K562 treated with DMSO at 1 percent for 12 hours (cell line): ENCODE results near the gene MEIOSIN. TPM values are rescaled to one million over a fixed set of nuclear protein-coding genes. Genes with fewer than 3 reads are reported as not detected.

Experiments used
- total RNA-seq: library from RNA; unstranded; fragments of 300-600 nt; gene quantifications from 2 replicates; pipeline ENCODE4 v1.2.3, GENCODE V29; 2022; ENCODE audit not compliant: insufficient read depth

Gene MEIOSIN
- 0.58 and 0.67 TPM in 2 replicates for total RNA-seq

GRCh38 chr19:45733160-45733810 lies at the start of gene MEIOSIN:
TSS of gene MEIOSIN (plus strand) at chr19:45733439. CDS start at chr19:45735377, 1,938 bp downstream.

GRCh38 chr19:45691516-45692186 lies 41.6 kb upstream of the MEIOSIN start, which contains the start of gene SNRPD2:
TSS of gene SNRPD2 (minus strand) at chr19:45691953. CDS start at chr19:45691888, 65 bp downstream.

GRCh38 chr19:45692187-45693105 lies 40.8 kb upstream of the MEIOSIN start, which contains the start of gene QPCTL:
TSS of gene QPCTL (plus strand) at chr19:45692666. CDS start at chr19:45692704, 38 bp downstream.

GRCh38 chr19:45730368-45731288 lies 2.6 kb upstream of the MEIOSIN start, which contains the start of gene FBXO46:
TSS of gene FBXO46 (minus strand) at chr19:45730896. CDS start at chr19:45713495, 17,401 bp downstream.

GRCh38 chr19:45768984-45769782 lies 35.9 kb downstream of the MEIOSIN start, which contains the start of gene SIX5:
TSS of gene SIX5 (minus strand) at chr19:45769252. CDS start at chr19:45768844, 408 bp downstream.

GRCh38 chr19:45782162-45782691 lies 49.0 kb downstream of the MEIOSIN start, which contains the start of gene DMPK:
TSS of gene DMPK (minus strand) at chr19:45782490. CDS start at chr19:45782352, 138 bp downstream.

GRCh38 chr19:45792470-45793177 lies 59.4 kb downstream of the MEIOSIN start, which contains the start of gene DMWD:
TSS of gene DMWD (minus strand) at chr19:45792845. CDS start at chr19:45792756, 89 bp downstream.

Other genes with a start within 250 kb of the MEIOSIN start
- 66.8 and 81.5 TPM in 2 replicates for gene RTN2, start 236.4 kb upstream of the MEIOSIN start, total RNA-seq
- gene PPM1N, start 235.0 kb upstream of the MEIOSIN start, total RNA-seq: 8.9 and 12.3 TPM in 2 replicates
- 106 and 111 TPM in 2 replicates for gene VASP, start 226.0 kb upstream of the MEIOSIN start, total RNA-seq
- gene OPA3, start 148.6 kb upstream of the MEIOSIN start, total RNA-seq: 6.0 and 15.1 TPM in 2 replicates
- not detected in 2 replicates for gene GPR4, start 131.2 kb upstream of the MEIOSIN start, total RNA-seq
- 46.6 and 69.9 TPM in 2 replicates for gene EML2, start 94.0 kb upstream of the MEIOSIN start, total RNA-seq
- gene GIPR, start 65.2 kb upstream of the MEIOSIN start, total RNA-seq: 7.3 and 23.2 TPM in 2 replicates
- gene SNRPD2, start 41.5 kb upstream of the MEIOSIN start, total RNA-seq: 589 and 1,120 TPM in 2 replicates
- gene QPCTL, start 40.8 kb upstream of the MEIOSIN start, total RNA-seq: 23.9 and 24.7 TPM in 2 replicates
- 12.9 and 19.2 TPM in 2 replicates for gene FBXO46, start 2.5 kb upstream of the MEIOSIN start, total RNA-seq
- gene SIX5, start 35.8 kb downstream of the MEIOSIN start, total RNA-seq: 19.0 and 23.3 TPM in 2 replicates
- 65.5 and 70.4 TPM in 2 replicates for gene DMPK, start 49.1 kb downstream of the MEIOSIN start, total RNA-seq
- gene DMWD, start 59.4 kb downstream of the MEIOSIN start, total RNA-seq: 16.9 and 47.7 TPM in 2 replicates
- not detected in 2 replicates for gene RSPH6A, start 81.9 kb downstream of the MEIOSIN start, total RNA-seq
- 73.8 and 84.3 TPM in 2 replicates for gene SYMPK, start 129.7 kb downstream of the MEIOSIN start, total RNA-seq
- gene FOXA3, start 130.9 kb downstream of the MEIOSIN start, total RNA-seq: 6.2 and 6.6 TPM in 2 replicates
- gene IRF2BP1, start 152.7 kb downstream of the MEIOSIN start, total RNA-seq: 49.2 and 50.1 TPM in 2 replicates
- gene MYPOP, start 169.2 kb downstream of the MEIOSIN start, total RNA-seq: 12.5 and 13.2 TPM in 2 replicates
- gene NANOS2, start 181.3 kb downstream of the MEIOSIN start, total RNA-seq: not detected in 2 replicates
- not detected in 2 replicates for gene NOVA2, start 240.4 kb downstream of the MEIOSIN start, total RNA-seq